AG09319 (cell line): ENCODE data around the gene SAG.

Experiments used
- DNase-seq: peaks from one replicate; pipeline ENCODE4 v3.0.0-alpha.2; 2010; ENCODE audit warnings: low read depth; ENCODE audit errors: extremely low read depth
- CTCF ChIP-seq: IDR thresholded peaks from 2 replicates; pipeline ENCODE4 v1.5.1; 2011; ENCODE audit warnings: low read depth, mild to moderate bottlenecking, inconsistent platforms, low read length, moderate library complexity

The SAG gene

DNA sequence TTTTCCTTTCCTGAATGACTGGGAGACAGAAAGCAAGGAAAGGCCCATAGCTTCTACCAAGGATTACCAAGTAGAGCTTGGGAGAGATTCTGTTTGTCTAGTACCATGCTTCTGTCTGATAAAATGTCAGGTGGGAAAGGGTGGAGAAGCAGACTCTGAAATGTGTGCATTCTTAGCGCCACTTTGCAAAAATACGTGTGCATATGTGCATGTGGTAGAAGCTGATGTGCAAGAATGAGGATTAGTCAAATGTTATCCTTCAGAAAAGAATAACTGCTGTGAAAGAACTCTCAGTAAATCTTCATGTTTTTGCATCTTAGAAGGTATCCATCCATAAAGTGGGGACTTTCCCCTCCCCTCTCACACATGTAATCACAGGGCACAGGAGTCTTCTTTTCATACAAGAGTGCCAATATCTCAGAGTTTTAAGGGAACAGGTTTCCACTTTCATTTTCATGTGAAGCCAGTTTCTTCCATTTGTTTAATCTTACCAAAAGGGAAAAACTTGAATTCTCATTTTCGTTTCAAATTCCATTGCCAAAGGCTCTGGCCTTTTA, 31.3 kb downstream of the SAG start:
- no peak for TF ChIP-seq CTCF
- no peak for DNase-seq

DNA sequence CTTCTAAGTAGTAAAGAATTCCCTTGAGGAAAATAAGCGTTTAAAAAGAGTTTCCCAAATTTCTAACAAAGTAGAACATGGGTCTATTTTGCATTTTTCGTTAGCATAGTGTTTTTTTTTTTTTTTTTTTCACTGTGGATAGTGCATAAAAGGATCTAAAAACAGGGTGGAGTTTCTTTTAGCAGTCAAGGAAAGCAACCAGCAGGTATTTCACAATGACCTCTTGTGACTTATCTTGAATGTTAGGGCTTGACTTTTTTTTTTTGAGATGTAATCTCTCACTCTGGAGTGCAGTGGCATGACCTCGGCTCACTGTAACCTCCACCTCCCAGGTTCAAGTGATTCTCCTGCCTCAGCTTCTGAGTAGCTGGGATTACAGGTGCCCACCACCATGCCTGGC, 31.8 kb downstream of the SAG start:
- no peak for DNase-seq
- no peak for TF ChIP-seq CTCF

DNA sequence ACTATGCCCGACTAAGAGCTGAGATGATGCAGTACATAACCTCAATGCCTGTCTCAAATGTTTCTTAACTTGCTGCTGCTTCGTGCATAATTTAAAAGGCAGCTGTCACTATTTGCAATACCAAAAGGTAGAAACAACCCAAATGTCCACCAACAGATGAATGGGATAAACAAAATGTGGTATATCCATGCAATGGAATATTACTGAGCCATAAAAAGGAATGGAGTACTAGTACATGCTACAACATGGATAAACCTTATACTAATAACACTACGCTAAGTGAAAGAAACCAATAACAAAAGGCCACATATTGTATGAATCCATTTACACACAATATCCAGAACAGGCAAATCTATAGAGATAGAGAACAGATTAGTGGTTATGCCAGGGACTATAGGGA, 33.7 kb downstream of the SAG start:
- TF ChIP-seq CTCF, result no peak
- no peak for DNase-seq

DNA sequence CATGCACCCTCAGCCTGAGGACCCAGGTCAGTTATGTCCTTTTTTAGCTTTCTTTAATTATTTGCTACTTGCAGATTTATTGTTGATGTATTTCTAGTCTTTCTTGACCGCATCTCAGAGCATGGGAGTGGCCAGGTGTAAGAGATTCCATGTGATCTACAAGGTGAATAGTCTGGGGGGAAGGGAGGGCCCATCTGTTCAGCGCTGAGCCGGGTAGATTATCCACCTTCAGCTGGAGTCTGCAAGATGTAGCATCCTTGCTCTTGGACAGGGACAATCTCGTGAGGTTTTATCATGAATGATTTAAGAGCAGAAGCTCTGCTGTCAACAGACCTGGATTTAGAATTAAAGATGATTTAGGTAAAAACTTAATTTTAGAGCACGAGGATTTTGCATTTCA, 34.7 kb downstream of the SAG start:
- TF ChIP-seq CTCF, result no peak

DNA sequence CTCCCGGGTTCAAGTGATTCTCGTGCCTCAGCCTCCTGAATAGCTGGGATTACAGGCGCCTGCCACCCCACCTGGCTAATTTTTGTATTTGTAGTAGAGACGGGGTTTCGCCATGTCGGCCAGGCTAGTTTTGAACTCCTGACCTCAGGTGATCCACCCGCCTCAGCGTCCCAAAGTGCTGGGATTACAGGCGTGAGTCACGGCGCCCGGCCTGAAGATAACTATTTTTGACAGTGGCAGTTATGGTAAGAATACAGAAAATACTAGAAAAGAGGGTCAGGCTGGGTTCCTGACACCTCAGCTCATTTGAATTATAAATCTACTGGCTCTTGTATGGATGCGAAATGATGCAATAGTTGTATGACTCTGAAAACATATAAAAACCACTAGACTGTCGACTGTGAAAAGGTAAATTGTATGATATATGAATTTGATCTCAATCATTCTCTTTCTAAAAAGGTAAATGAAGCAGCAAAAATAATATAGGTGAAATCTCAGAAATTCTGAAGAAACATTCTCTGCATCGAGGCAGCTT, 35.6 kb downstream of the SAG start:
- no peak for DNase-seq
- no peak for TF ChIP-seq CTCF

More for the DNA sequence above, 34.7 kb downstream of the SAG start:
- no peak for DNase-seq

DNA sequence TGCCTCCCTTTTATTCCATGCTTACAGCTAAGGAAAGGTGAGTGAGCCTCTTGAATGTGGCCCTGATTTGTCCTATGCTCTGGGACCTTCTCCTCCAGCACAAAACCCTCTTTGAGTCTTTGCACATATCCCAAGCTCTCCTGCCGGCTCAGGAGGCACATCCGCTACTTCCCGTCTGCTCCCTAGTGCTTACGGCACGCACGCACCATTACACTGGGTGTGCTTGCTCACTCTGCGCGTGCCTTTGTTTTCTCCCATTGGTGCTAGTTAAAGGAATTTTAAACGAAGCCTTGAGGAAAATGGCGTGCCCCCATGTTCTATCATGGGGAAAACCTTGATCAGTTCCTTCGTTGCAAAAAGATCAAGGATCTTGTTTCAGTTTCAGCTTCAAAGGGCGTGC, 38.8 kb downstream of the SAG start:
- DNase-seq, result no peak
- no peak for TF ChIP-seq CTCF

DNA sequence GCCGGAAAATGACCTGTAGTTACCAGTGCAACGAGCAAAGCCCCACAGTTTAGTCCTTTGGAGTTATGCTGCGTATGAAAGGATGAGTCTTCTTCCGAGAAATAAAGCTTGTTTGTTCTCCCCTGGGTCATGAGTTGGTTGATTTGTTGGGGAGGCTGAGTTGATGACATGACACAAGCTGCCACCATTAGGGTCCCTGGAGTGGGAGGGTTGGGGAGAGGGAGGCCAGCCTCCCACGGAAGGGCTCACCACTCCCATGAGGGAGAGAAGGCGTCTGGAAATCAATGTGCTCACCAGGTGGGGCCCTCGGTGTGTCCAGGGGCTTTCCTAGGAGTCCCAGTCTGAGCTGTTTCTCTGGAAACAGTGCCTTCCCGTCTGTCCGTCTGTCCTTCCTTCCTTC, 39.3 kb downstream of the SAG start:
- DNase-seq, result no peak
- no peak for TF ChIP-seq CTCF
